OCI-LY7 (cell line): ENCODE results near the gene LMBRD2. TPM values are rescaled to one million over a fixed set of nuclear protein-coding genes. Genes with fewer than 3 reads are reported as not detected.

ENCODE experiments used
- BruUV-seq: library from RNA; stranded (reverse); fragments of 400-500 nt; replicated peaks from 2 replicates; lab custom pipeline; 2021; lab: Mats Ljungman, UMichigan
- CTCF ChIA-PET: fragments of 300-600 bp; sonication (Branson Sonifier 250); formaldehyde crosslinking; loops from one replicate; lab custom pipeline; 2022; ENCODE audit warnings: antibody characterized with exemption; ENCODE audit not compliant: unreplicated experiment; lab: Charles Lee
- POLR2A ChIA-PET: fragments of 300-600 bp; sonication (Branson Sonifier 250); formaldehyde crosslinking; loops from one replicate; lab custom pipeline; 2022; ENCODE audit warnings: antibody characterized with exemption; lab: Charles Lee
- DNase-seq: peaks from one replicate; pipeline ENCODE4 v3.0.0-alpha.2; 2015; ENCODE audit warnings: low spot score
- H2AFZ ChIP-seq: fragments of 200-600 bp; sonication (generic), shearing (Covaris generic); 2 replicates; pipeline ENCODE4 v1.6.1; 2014; ENCODE audit warnings: mild to moderate bottlenecking, antibody characterized with exemption, low read length, moderate library complexity
- H3K27ac ChIP-seq: fragments of 200-600 bp; sonication (generic); 2 replicates; pipeline ENCODE4 v1.5.1; 2014; ENCODE audit warnings: mixed run types, low read depth, mild to moderate bottlenecking, moderate library complexity, low read length, inconsistent platforms; ENCODE audit not compliant: poor library complexity, severe bottlenecking
- H3K36me3 ChIP-seq: fragments of 200-600 bp; sonication (generic); 2 replicates; pipeline ENCODE4 v1.6.1; 2014; ENCODE audit warnings: mild to moderate bottlenecking, antibody characterized with exemption, low read length, moderate library complexity, mixed read lengths; ENCODE audit not compliant: insufficient read depth
- H3K4me1 ChIP-seq: fragments of 200-600 bp; sonication (generic); 2 replicates; pipeline ENCODE4 v1.5.1; 2014; ENCODE audit warnings: mild to moderate bottlenecking, low read length; ENCODE audit not compliant: insufficient read depth, poor library complexity, severe bottlenecking
- H3K4me2 ChIP-seq: fragments of 200-600 bp; sonication (generic); 2 replicates; pipeline ENCODE4 v1.6.1; 2014; ENCODE audit warnings: mild to moderate bottlenecking, low read length
- H3K4me3 ChIP-seq: fragments of 200-600 bp; sonication (generic); 2 replicates; pipeline ENCODE4 v1.5.1; 2014; ENCODE audit warnings: mild to moderate bottlenecking, low read depth, low read length; ENCODE audit not compliant: poor library complexity, severe bottlenecking
- H3K79me2 ChIP-seq: fragments of 200-600 bp; sonication (generic); 2 replicates; pipeline ENCODE4 v1.6.1; 2016; ENCODE audit warnings: low read depth, mild to moderate bottlenecking, low read length, moderate library complexity, mixed read lengths; ENCODE audit not compliant: insufficient read depth
- H3K9me2 ChIP-seq: fragments of 200-600 bp; sonication (generic); 2 replicates; pipeline ENCODE4 v1.6.1; 2016; ENCODE audit warnings: mild to moderate bottlenecking, low read length, mixed read lengths; ENCODE audit not compliant: insufficient read depth
- H3K9me3 ChIP-seq: fragments of 200-600 bp; sonication (generic); 2 replicates; pipeline ENCODE4 v1.6.1; 2014; ENCODE audit warnings: mild to moderate bottlenecking, mixed run types, low read length, mixed read lengths
- H4K20me1 ChIP-seq: fragments of 200-600 bp; sonication (generic); 2 replicates; pipeline ENCODE4 v1.6.1; 2014; ENCODE audit warnings: mild to moderate bottlenecking, antibody characterized with exemption, low read length, moderate library complexity, mixed read lengths; ENCODE audit not compliant: insufficient read depth
- EZH2phosphoT487 ChIP-seq: fragments of 200-600 bp; sonication (generic); IDR thresholded peaks from 2 replicates; pipeline ENCODE4 v1.6.1; 2018; ENCODE audit warnings: low read depth, borderline replicate concordance, mild to moderate bottlenecking, mixed run types, antibody characterized with exemption, low read length, moderate library complexity, mixed read lengths
- intact Hi-C: fragments of 100-400 bp; cut with micrococcal nuclease; formaldehyde crosslinking; loops from one replicate; pipeline ENCODE4 v1.10.0; 2022; ENCODE audit not compliant: unreplicated experiment
- total RNA-seq, 2 experiments: library from RNA; depleted of rRNA in 1 of 2; stranded (reverse); fragments of >200 nt in 1 of 2; shearing (Covaris generic) in 1 of 2; gene quantifications; 2 replicates each; pipeline ENCODE4 v1.2.3, GENCODE V29; 2014 to 2022
- TF ChIP-seq, protein P1 (sequence below): fragments of 200-600 bp; sonication (generic); conservative IDR thresholded peaks from 2 replicates; pipeline ENCODE4 v1.5.1; 2014; ENCODE audit warnings: mild to moderate bottlenecking, antibody characterized with exemption, low read length, moderate library complexity, mixed read lengths

Gene LMBRD2
- total RNA-seq, 2 experiments from 2014 or later: 9.1 to 18.3 TPM

DNA sequence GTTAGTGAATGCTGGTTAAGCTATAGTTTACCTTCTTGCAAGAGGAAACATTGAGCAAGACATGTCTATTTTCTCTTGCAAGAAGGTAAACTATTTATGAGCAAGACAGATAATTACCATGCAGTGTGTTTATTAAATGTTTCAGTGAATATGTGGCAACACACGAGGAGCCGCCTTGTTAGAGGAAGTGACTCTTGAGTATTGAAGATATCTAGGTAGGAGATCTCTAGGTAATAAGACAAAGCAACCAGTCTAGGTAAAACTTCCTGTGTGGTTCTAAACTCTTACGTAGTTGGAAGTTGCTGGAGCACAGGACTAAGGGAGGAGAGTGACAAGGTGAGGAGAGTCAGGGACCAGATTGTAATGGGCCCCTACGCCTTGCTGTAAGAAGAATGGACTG, 17.1 kb upstream of the LMBRD2 start:
- H3K27ac ChIP-seq: no peak overlapping the region
- ChIA-PET POLR2A (interaction anchor here (1.1 to 3.2 kb wide), 2 partner anchors 11 to 16 kb away, joined by 3 to 17 read pairs; partner anchors contain the start of genes LMBRD2 and SKP2), CTCF (no interaction called here)
- no peak overlapping the region for H2AFZ ChIP-seq
- H4K20me1 ChIP-seq: no peaks in the 10 kb centered on the region
- intact Hi-C loops: no loop called here
- H3K4me1 ChIP-seq: no peaks in the 10 kb centered on the region
- H3K79me2 ChIP-seq: no peaks in the 10 kb centered on the region; the same call in 1 of the 2 replicates
- no peaks in the 10 kb centered on the region for H3K9me3 ChIP-seq
- DNase-seq: no peak
- H3K9me2 ChIP-seq: no peaks in the 10 kb centered on the region
- no peak overlapping the region for H3K4me2 ChIP-seq
- peaks cover 100% of the 10 kb centered on the region for H3K36me3 ChIP-seq
- H3K4me3 ChIP-seq: no peak overlapping the region
- BruUV-seq: no TSS peak
- TF ChIP-seq, protein P1, sequence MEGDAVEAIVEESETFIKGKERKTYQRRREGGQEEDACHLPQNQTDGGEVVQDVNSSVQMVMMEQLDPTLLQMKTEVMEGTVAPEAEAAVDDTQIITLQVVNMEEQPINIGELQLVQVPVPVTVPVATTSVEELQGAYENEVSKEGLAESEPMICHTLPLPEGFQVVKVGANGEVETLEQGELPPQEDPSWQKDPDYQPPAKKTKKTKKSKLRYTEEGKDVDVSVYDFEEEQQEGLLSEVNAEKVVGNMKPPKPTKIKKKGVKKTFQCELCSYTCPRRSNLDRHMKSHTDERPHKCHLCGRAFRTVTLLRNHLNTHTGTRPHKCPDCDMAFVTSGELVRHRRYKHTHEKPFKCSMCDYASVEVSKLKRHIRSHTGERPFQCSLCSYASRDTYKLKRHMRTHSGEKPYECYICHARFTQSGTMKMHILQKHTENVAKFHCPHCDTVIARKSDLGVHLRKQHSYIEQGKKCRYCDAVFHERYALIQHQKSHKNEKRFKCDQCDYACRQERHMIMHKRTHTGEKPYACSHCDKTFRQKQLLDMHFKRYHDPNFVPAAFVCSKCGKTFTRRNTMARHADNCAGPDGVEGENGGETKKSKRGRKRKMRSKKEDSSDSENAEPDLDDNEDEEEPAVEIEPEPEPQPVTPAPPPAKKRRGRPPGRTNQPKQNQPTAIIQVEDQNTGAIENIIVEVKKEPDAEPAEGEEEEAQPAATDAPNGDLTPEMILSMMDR: no peak
- no peak for TF ChIP-seq EZH2phosphoT487

DNA sequence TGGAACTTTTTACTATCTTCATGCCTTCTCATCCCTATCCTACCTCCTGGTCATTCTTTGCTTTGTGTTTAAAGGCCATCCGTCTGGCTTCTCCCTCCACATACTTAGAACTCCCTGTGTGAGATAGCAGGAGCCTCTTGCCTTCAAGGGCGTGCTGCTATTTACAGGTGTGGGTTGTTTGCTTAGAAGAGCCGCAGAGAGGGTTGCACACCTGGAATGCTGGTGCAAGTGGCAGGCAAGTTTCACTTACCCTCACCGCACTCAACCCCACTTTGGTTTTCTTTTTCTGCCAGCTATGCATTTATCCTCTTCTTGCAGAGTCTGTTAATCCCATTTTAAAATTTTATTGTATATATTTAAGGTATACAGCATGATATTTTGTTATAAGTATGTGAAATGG, 12.8 kb upstream of the LMBRD2 start:
- no peaks in the 10 kb centered on the region for H3K9me3 ChIP-seq
- no peak overlapping the region for H3K4me2 ChIP-seq
- H2AFZ ChIP-seq: no peak overlapping the region
- TF ChIP-seq, protein P1: no peak
- TF ChIP-seq EZH2phosphoT487: no peak
- BruUV-seq: no TSS peak
- peaks cover 6% of the 10 kb centered on the region; the same call in 1 of the 2 replicates for H3K79me2 ChIP-seq
- no peaks in the 10 kb centered on the region for H3K9me2 ChIP-seq
- DNase-seq: no peak
- intact Hi-C loops: no loop called here
- H3K27ac ChIP-seq: no peak overlapping the region
- H3K4me3 ChIP-seq: no peak overlapping the region
- ChIA-PET CTCF (no interaction called here), POLR2A (no interaction called here)
- H3K4me1 ChIP-seq: no peaks in the 10 kb centered on the region
- H3K36me3 ChIP-seq: peaks cover 100% of the 10 kb centered on the region
- no peaks in the 10 kb centered on the region for H4K20me1 ChIP-seq

DNA sequence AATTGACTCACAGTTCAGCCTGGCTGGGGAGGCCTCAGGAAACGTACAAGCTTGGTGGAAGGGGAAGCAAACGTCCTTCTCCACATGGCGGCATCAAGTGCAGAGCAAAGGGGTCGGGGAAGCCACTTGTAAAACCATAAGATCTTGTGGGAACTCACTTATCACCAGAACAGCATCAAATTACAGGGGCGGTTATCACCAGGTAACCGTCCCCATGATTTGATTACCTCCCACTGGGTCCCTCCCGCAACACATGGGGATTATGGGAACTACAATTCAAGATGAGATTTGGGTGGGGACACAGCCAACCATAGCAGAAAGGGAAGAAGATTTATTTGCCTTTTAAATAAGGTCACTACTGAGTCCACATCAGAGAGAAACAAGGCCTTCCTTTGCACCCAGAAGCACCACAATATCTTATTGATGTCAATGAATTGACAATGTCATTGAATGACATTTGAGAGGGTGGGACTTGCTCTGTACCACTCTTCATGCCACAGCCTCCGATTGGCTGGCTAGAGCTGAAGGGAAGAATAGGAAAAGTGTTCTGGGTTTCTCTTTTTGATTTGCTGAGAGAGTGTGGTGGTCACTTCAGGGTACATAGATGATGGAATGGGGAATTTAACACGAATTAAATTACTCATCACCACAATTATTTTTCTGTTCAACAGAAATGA, 11.3 kb upstream of the LMBRD2 start:
- intact Hi-C loops: no loop called here
- Histone ChIP-seq H3K9me2 (no peaks in the 10 kb centered on the region), H3K79me2 (peaks cover 7% of the 10 kb centered on the region; the same call in 1 of the 2 replicates), H4K20me1 (no peaks in the 10 kb centered on the region), H3K9me3 (no peaks in the 10 kb centered on the region), H2AFZ (no peak overlapping the region), H3K4me2 (no peak overlapping the region), H3K36me3 (peaks cover 100% of the 10 kb centered on the region), H3K27ac (no peak overlapping the region), H3K4me3 (no peak overlapping the region), H3K4me1 (no peaks in the 10 kb centered on the region)
- CTCF ChIA-PET: no interaction called here
- TF ChIP-seq EZH2phosphoT487: no peak
- TF ChIP-seq, protein P1: no peak
- DNase-seq: no peak
- no TSS peak for BruUV-seq
- POLR2A ChIA-PET: no interaction called here
